Mesenteric fat pad (tissue), 1 donor: ENCODE results near the gene BCL2L12. TPM values are rescaled to one million over a fixed set of nuclear protein-coding genes. Genes with fewer than 3 reads are reported as not detected.
"Not testable (repeated sequence)": the region's sequence is repeated elsewhere in the genome, so short reads cannot be mapped to it uniquely, and the experiment has no call there.

Experiments used
- DNase-seq: peaks from one replicate; pipeline ENCODE4 v3.0.0-alpha.2; 2020; ENCODE audit warnings: low spot score
- microRNA-seq: library from miRNA; unstranded; fragments of <30 nt; microRNA quantifications from one replicate; pipeline ENCODE4 v1.2.0, GENCODE V29; 2020; ENCODE audit warnings: borderline number of aligned reads
- total RNA-seq: library from RNA; stranded (reverse); fragmentation: NEBNext Ultra II Directional; extraction: Animal tissue kit (Norgen Biotek cat#: 25700); gene quantifications from one replicate; pipeline ENCODE4 v1.2.1, GENCODE V29; 2021
- donor health status: DM: yes; HTN: yes; CAD: no.

Gene BCL2L12
- total RNA-seq, 1 donor from 2014 or later: 10.7 TPM

- DNase-seq: no peak
Observed at GRCh38 chr19:49704888-49705642, 39.3 kb downstream of the BCL2L12 start.

- no peak for DNase-seq
Observed at GRCh38 chr19:49705919-49706318, 40.2 kb downstream of the BCL2L12 start.

- DNase-seq: no peak
Observed at GRCh38 chr19:49710372-49710951, 44.7 kb downstream of the BCL2L12 start.

- no peak for DNase-seq
Observed at GRCh38 chr19:49712397-49712859, 46.7 kb downstream of the BCL2L12 start.

- no peak for DNase-seq
Observed at GRCh38 chr19:49713236-49713845, 47.6 kb downstream of the BCL2L12 start.

GRCh38 chr19:49716154-49716553 is 50.4 kb downstream of the BCL2L12 start:
- no peak for DNase-seq

GRCh38 chr19:49718511-49718910 is 52.8 kb downstream of the BCL2L12 start:
- DNase-seq: no peak

- DNase-seq: no peak
Observed at GRCh38 chr19:49718991-49719390, 53.3 kb downstream of the BCL2L12 start.

GRCh38 chr19:49719420-49719819 is 53.7 kb downstream of the BCL2L12 start:
- DNase-seq: not testable (repeated sequence)

Small RNAs within 50 kb of the gene (microRNA-seq; reads per million reads assigned to microRNA genes)
- gene MIR5088: not detected

Other genes starting within 250 kb of the BCL2L12 start
- gene PTH2, start 242.5 kb upstream of the BCL2L12 start, total RNA-seq: not detected
- gene GFY, start 240.5 kb upstream of the BCL2L12 start, total RNA-seq: not detected
- 2.3 TPM for gene SLC17A7, start 224.4 kb upstream of the BCL2L12 start, total RNA-seq
- gene PIH1D1, start 214.1 kb upstream of the BCL2L12 start, total RNA-seq: 50.2 TPM
- 32.1 TPM for gene ALDH16A1, start 212.7 kb upstream of the BCL2L12 start, total RNA-seq
- gene FLT3LG, start 191.7 kb upstream of the BCL2L12 start, total RNA-seq: 6.2 TPM
- gene RPL13A, start 178.3 kb upstream of the BCL2L12 start, total RNA-seq: 2,027 TPM
- gene RPS11, start 169.5 kb upstream of the BCL2L12 start, total RNA-seq: 1,458 TPM
- gene FCGRT, start 153.3 kb upstream of the BCL2L12 start, total RNA-seq: 476 TPM
- 76.2 TPM for gene RCN3, start 137.9 kb upstream of the BCL2L12 start, total RNA-seq
- 46.0 TPM for gene NOSIP, start 85.4 kb upstream of the BCL2L12 start, total RNA-seq
- 1.1 TPM for gene PRRG2, start 84.6 kb upstream of the BCL2L12 start, total RNA-seq
- gene PRR12, start 74.8 kb upstream of the BCL2L12 start, total RNA-seq: 22.3 TPM
- gene RRAS, start 25.8 kb upstream of the BCL2L12 start, total RNA-seq: 107 TPM
- 64.3 TPM for gene SCAF1, start 23.7 kb upstream of the BCL2L12 start, total RNA-seq
- gene IRF3, start 76 bp upstream of the BCL2L12 start, total RNA-seq: 46.7 TPM
- 105 TPM for gene PRMT1, start 11.3 kb downstream of the BCL2L12 start, total RNA-seq
- 1.3 TPM for gene ADM5, start 23.7 kb downstream of the BCL2L12 start, total RNA-seq
- gene CPT1C, start 25.2 kb downstream of the BCL2L12 start, total RNA-seq: 7.2 TPM
- 1.0 TPM for gene TSKS, start 97.4 kb downstream of the BCL2L12 start, total RNA-seq
- 96.4 TPM for gene AP2A1, start 101.1 kb downstream of the BCL2L12 start, total RNA-seq
- gene FUZ, start 147.4 kb downstream of the BCL2L12 start, total RNA-seq: 12.7 TPM
- 40.4 TPM for gene MED25, start 152.4 kb downstream of the BCL2L12 start, total RNA-seq
- gene PTOV1, start 185.2 kb downstream of the BCL2L12 start, total RNA-seq: 99.4 TPM
- 57.6 TPM for gene PNKP, start 201.6 kb downstream of the BCL2L12 start, total RNA-seq
- 38.8 TPM for gene AKT1S1, start 211.4 kb downstream of the BCL2L12 start, total RNA-seq
- 39.9 TPM for gene TBC1D17, start 211.8 kb downstream of the BCL2L12 start, total RNA-seq
- gene IL4I1, start 231.0 kb downstream of the BCL2L12 start, total RNA-seq: 2.3 TPM